WTC11 (cell line): ENCODE data around the gene DDX39A. TPM values are rescaled to one million over a fixed set of nuclear protein-coding genes. Genes with fewer than 3 reads are reported as not detected.

Source experiments
- ATAC-seq: fragments of 200-7000 bp; cut with Tn5 transposase; 2 replicates; pipeline ENCODE4 v1.10.0; 2021; ENCODE audit warnings: mild to moderate bottlenecking, moderate library complexity
- CTCF ChIA-PET: fragments of 300-600 bp; sonication (Branson Sonifier 250); formaldehyde crosslinking; loops from one replicate; lab custom pipeline; 2021; ENCODE audit warnings: antibody characterized with exemption; lab: Charles Lee
- POLR2A ChIA-PET: fragments of 350-600 bp; sonication (Branson Sonifier 250); formaldehyde crosslinking; loops from one replicate; lab custom pipeline; 2021; ENCODE audit warnings: antibody characterized with exemption; lab: Charles Lee
- DNase-seq: peaks from one replicate; pipeline ENCODE4 v3.0.0; 2021; ENCODE audit warnings: low spot score
- H3K27ac Mint-ChIP-seq: 2 replicates; pipeline ENCODE4 v1.8.0; 2021; ENCODE audit warnings: mixed read lengths
- H3K27me3 Mint-ChIP-seq: 2 replicates; pipeline ENCODE4 v1.8.0; 2021; ENCODE audit warnings: low read depth, mild to moderate bottlenecking, moderate library complexity, mixed read lengths
- H3K36me3 Mint-ChIP-seq: 2 replicates; pipeline ENCODE4 v1.8.0; 2021; ENCODE audit warnings: mixed read lengths
- H3K4me1 Mint-ChIP-seq: 2 replicates; pipeline ENCODE4 v1.8.0; 2022; ENCODE audit warnings: mixed read lengths
- H3K4me3 Mint-ChIP-seq: 2 replicates; pipeline ENCODE4 v1.8.0; 2021; ENCODE audit warnings: mild to moderate bottlenecking, moderate library complexity, mixed read lengths
- H3K9me3 Mint-ChIP-seq: 2 replicates; pipeline ENCODE4 v1.8.0; 2021; ENCODE audit warnings: mixed read lengths
- ESRRA ChIP-seq: sonication (generic); formaldehyde crosslinking; IDR thresholded peaks from 2 replicates; pipeline ENCODE4 v1.8.1; 2022; ENCODE audit warnings: mild to moderate bottlenecking, missing genetic modification reagents, borderline replicate concordance
- FOXJ3 ChIP-seq: sonication (generic); formaldehyde crosslinking; IDR thresholded peaks from 2 replicates; pipeline ENCODE4 v1.9.0; 2021; ENCODE audit warnings: missing genetic modification reagents, mild to moderate bottlenecking, borderline replicate concordance
- IRF2 ChIP-seq: sonication (generic); formaldehyde crosslinking; IDR thresholded peaks from 2 replicates; pipeline ENCODE4 v1.8.0; 2022; ENCODE audit warnings: low read depth, missing genetic modification reagents, borderline replicate concordance
- JAZF1 ChIP-seq: fragments of 250-450 bp; sonication (Bioruptor Pico); IDR thresholded peaks from 2 replicates; pipeline ENCODE4 v1.9.0; 2021; ENCODE audit warnings: moderate library complexity, mild to moderate bottlenecking, inconsistent platforms
- JUN ChIP-seq: sonication (generic); formaldehyde crosslinking; IDR thresholded peaks from 2 replicates; pipeline ENCODE4 v1.8.0; 2023; ENCODE audit warnings: mild to moderate bottlenecking, missing genetic modification reagents
- NFATC4 ChIP-seq: fragments of 250-450 bp; sonication (Bioruptor Pico); IDR thresholded peaks from 2 replicates; pipeline ENCODE4 v1.9.0; 2021; ENCODE audit warnings: mild to moderate bottlenecking
- NFYB ChIP-seq: sonication (generic); formaldehyde crosslinking; conservative IDR thresholded peaks from 2 replicates; pipeline ENCODE4 v1.8.0; 2022; ENCODE audit warnings: low read depth, missing genetic modification reagents
- NR2C2 ChIP-seq: sonication (generic); formaldehyde crosslinking; IDR thresholded peaks from 2 replicates; pipeline ENCODE4 v1.8.0; 2022; ENCODE audit warnings: mild to moderate bottlenecking, missing genetic modification reagents
- NR3C1 ChIP-seq: sonication (generic); formaldehyde crosslinking; conservative IDR thresholded peaks from 2 replicates; pipeline ENCODE4 v1.8.1; 2023; ENCODE audit warnings: low read depth, mild to moderate bottlenecking, missing genetic modification reagents
- PRRX2 ChIP-seq: fragments of 250-450 bp; sonication (Bioruptor Pico); IDR thresholded peaks from 2 replicates; pipeline ENCODE4 v1.8.0; 2021; ENCODE audit warnings: mild to moderate bottlenecking
- RORB ChIP-seq: fragments of 250-450 bp; sonication (Bioruptor Pico); IDR thresholded peaks from 2 replicates; pipeline ENCODE4 v1.9.0; 2021; ENCODE audit warnings: mild to moderate bottlenecking
- TEAD1 ChIP-seq: sonication (generic); formaldehyde crosslinking; IDR thresholded peaks from 2 replicates; pipeline ENCODE4 v1.8.0; 2022; ENCODE audit warnings: mild to moderate bottlenecking, missing genetic modification reagents
- TP53 ChIP-seq: sonication (generic); formaldehyde crosslinking; IDR thresholded peaks from 2 replicates; pipeline ENCODE4 v1.8.1; 2023; ENCODE audit warnings: mild to moderate bottlenecking, missing genetic modification reagents
- ZNF121 ChIP-seq: sonication (generic); formaldehyde crosslinking; IDR thresholded peaks from 2 replicates; pipeline ENCODE4 v1.8.0; 2023; ENCODE audit warnings: missing genetic modification reagents
- ZNF317 ChIP-seq: sonication (generic); formaldehyde crosslinking; IDR thresholded peaks from 2 replicates; pipeline ENCODE4 v1.8.1; 2023; ENCODE audit warnings: low read depth, mild to moderate bottlenecking, moderate library complexity, missing genetic modification reagents, borderline replicate concordance
- ZNF396 ChIP-seq: fragments of 250-450 bp; sonication (Bioruptor Pico); IDR thresholded peaks from 2 replicates; pipeline ENCODE4 v1.8.0; 2021; ENCODE audit warnings: mild to moderate bottlenecking, moderate library complexity, borderline replicate concordance
- ZNF416 ChIP-seq: fragments of 250-450 bp; sonication (Bioruptor Pico); IDR thresholded peaks from 2 replicates; pipeline ENCODE4 v1.9.0; 2021; ENCODE audit warnings: mild to moderate bottlenecking, inconsistent platforms
- ZNF423 ChIP-seq: fragments of 250-450 bp; sonication (Bioruptor Pico); IDR thresholded peaks from 2 replicates; pipeline ENCODE4 v2.1.2; 2022; ENCODE audit warnings: mild to moderate bottlenecking, moderate library complexity
- total RNA-seq: library from RNA; stranded (reverse); gene quantifications from 3 replicates; pipeline ENCODE4 v1.2.3, GENCODE V29; 2021
- TF ChIP-seq, protein P1 (sequence below): sonication (generic); formaldehyde crosslinking; IDR thresholded peaks from 2 replicates; pipeline ENCODE4 v1.8.1; 2023; ENCODE audit warnings: mild to moderate bottlenecking, missing genetic modification reagents, moderate library complexity
- TF ChIP-seq, protein P2 (sequence below): sonication (generic); formaldehyde crosslinking; IDR thresholded peaks from 2 replicates; pipeline ENCODE4 v1.8.1; 2023; ENCODE audit warnings: mild to moderate bottlenecking, missing genetic modification reagents, moderate library complexity
- TF ChIP-seq, protein P3 (sequence below): fragments of 250-450 bp; sonication (Bioruptor Pico); IDR thresholded peaks from 2 replicates; pipeline ENCODE4 v1.9.0; 2021; ENCODE audit warnings: moderate library complexity, mild to moderate bottlenecking, inconsistent platforms, borderline replicate concordance
- TF ChIP-seq, protein P4 (sequence below): sonication (generic); formaldehyde crosslinking; IDR thresholded peaks from 2 replicates; pipeline ENCODE4 v1.8.1; 2022; ENCODE audit warnings: mild to moderate bottlenecking, missing genetic modification reagents, moderate library complexity, borderline replicate concordance
- TF ChIP-seq, protein P5 (sequence below): fragments of 200-600 bp; IDR thresholded peaks from 2 replicates; pipeline ENCODE4 v1.8.0; 2022; ENCODE audit warnings: antibody characterized with exemption

DDX39A gene
- total RNA-seq, 1 experiment from 2014 or later = 136 TPM

DNA sequence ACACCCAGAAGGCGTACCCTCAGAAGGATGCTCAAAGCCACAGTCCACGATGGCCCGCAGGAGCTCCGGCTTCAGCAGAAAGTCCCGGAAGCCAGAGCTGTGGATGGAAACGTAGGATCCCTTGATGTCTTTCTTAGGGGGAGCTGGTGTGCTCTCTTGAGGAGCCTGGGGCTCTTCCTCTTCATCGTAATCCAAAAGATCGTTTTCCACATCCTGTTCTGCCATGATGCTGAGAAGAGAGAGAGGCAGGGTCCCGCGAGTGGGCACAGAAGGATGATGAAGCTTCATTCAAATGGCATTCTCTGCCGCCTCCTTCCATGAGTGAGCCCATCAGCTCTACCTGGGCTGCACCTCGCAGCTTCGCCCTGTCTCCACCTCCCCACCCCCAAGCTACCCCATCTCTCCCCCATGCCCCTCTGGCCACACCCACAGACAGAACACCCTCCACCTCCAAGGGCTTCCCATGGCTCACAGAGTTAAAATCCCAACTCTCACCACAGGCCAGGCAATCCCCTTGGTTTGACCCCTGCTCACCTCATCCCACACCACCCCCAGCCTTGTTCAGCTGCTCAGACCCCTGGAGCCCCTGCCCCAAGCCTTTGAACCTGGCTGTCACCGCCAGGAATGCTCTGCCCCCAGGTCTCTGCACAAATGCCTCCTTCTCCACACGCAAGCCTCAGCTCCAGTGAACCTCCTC lies 6.0 kb downstream of the DDX39A start (continued):
- TF ChIP-seq ZNF121 (CRISPR knock-in tag) = no peak
- no peak for TF ChIP-seq RORB (CRISPR knock-in tag)
- no peak for TF ChIP-seq JUN

DNA sequence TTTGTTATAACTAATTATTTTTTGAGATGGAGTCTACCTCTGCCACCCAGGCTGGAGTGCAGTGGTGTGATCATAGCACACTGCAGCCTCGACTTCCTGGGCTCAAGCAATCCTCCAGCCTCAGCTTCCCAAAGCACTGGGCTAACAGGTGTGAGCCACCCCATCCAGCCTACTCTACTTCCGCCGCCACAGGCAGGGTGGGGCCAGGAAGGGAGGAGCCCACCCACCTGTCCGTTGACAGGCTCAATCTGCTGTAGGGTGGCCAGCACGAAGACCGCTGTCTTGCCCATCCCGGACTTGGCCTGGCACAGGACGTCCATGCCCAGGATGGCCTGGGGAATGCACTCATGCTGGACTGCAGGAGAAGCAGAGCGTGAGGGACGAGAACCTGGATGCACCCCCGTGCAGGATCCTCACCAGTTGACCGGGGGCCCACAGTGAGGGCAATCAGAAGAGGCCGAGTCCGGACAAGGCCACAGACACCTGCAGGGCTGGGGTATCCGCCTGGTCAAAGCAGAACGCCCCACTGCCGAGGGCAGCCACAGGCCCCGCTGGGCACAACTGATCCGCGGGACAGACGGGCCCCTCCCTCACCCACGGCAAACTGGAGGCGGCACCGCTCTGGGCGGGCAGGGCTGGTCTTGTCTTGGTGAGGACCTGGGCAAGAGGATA lies 6.7 kb downstream of the DDX39A start:
- CTCF ChIA-PET = interaction anchor here (0.9 to 2.2 kb wide), 3 partner anchors 20 to 63 kb away, joined by 3 to 9 read pairs (median 7); partner anchors contain the start of genes PKN1 and PTGER1
- Mint-ChIP-seq H3K4me3 (no peak overlapping the region), H3K27me3 (no peaks in the 10 kb centered on the region), H3K9me3 (no peaks in the 10 kb centered on the region), H3K36me3 (peaks cover 55% of the 10 kb centered on the region), H3K4me1 (peaks cover 23% of the 10 kb centered on the region), H3K27ac (no peak overlapping the region)
- DNase-seq (no peak), ATAC-seq (no peak)
- POLR2A ChIA-PET = no interaction called here
- no peak for TF ChIP-seq TEAD1 (CRISPR knock-in tag)
- no peak for TF ChIP-seq PRRX2 (CRISPR knock-in tag)
- TF ChIP-seq JAZF1 (CRISPR knock-in tag) = no peak
- TF ChIP-seq, protein P1, sequence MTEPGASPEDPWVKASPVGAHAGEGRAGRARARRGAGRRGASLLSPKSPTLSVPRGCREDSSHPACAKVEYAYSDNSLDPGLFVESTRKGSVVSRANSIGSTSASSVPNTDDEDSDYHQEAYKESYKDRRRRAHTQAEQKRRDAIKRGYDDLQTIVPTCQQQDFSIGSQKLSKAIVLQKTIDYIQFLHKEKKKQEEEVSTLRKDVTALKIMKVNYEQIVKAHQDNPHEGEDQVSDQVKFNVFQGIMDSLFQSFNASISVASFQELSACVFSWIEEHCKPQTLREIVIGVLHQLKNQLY (CRISPR knock-in tag) = no peak
- no peak for TF ChIP-seq IRF2 (CRISPR knock-in tag)
- TF ChIP-seq, protein P2, sequence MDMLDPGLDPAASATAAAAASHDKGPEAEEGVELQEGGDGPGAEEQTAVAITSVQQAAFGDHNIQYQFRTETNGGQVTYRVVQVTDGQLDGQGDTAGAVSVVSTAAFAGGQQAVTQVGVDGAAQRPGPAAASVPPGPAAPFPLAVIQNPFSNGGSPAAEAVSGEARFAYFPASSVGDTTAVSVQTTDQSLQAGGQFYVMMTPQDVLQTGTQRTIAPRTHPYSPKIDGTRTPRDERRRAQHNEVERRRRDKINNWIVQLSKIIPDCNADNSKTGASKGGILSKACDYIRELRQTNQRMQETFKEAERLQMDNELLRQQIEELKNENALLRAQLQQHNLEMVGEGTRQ (CRISPR knock-in tag) = no peak
- no peak for TF ChIP-seq RORB (CRISPR knock-in tag)
- no peak for TF ChIP-seq FOXJ3 (CRISPR knock-in tag)

DNA sequence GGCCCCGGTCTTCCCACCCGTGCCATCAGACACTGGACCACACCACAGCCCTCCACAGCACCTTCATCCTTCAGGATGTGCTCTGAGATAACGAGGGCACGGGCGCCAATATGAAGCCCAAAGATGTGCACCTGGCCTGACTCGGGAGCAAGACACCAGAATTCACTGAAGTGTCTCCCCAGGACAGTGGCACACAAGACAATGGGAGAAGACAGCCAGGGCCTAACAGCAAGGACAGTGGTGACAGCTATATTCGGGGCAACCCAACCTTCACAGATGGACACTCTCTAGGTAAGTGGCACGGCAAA lies 7.2 kb downstream of the DDX39A start:
- H3K27ac Mint-ChIP-seq = no peak overlapping the region
- ChIA-PET POLR2A (no interaction called here), CTCF (interaction anchor here (1.7 kb wide), 1 partner anchor 50 kb away, joined by 7 read pairs; no protein-coding TSS in a partner anchor)
- no peak for ATAC-seq
- H3K27me3 Mint-ChIP-seq = no peaks in the 10 kb centered on the region
- H3K36me3 Mint-ChIP-seq = peaks cover 55% of the 10 kb centered on the region
- no peak overlapping the region for H3K4me3 Mint-ChIP-seq
- H3K4me1 Mint-ChIP-seq = peaks cover 23% of the 10 kb centered on the region
- DNase-seq = no peak
- no peaks in the 10 kb centered on the region for H3K9me3 Mint-ChIP-seq
- no peak for TF ChIP-seq TP53 (CRISPR knock-in tag)
- TF ChIP-seq ZNF416 = no peak
- no peak for TF ChIP-seq ZNF396 (CRISPR knock-in tag)

DNA sequence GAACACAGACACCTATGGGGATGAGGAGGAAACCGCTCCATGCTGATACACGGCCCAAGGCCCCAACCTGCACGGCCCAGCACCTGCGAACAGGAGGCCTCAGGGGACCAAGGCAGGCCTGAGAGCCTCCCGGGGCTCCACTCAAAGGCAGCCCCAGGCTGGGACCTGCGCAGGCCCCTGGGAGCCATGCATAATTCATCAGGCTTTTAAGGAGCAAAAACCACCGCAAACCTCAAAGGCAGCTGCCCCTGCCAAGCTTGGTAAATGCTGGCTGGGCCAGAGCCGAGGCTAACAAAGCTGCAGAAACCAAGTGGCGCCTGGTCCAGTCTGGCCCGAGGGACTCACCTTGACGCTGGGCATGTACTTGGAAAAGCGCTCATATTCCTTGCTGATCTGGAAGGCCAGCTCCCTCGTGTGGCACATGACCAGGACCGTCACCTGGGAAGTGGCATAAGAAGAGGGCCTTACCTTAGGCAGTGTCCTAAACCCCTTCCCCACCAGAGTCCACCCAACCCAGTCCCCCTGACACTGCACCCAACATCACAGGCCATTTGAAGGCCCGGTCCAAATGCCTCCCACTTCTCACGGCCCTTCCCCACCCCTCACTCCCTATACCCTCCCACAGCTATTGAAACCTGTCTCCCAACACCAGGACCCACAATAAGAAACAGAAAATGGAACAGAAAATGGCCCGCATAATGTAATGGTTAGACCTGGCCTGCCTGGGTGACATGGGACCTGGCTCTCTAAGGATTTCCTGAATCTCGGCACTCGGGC lies 7.8 kb downstream of the DDX39A start:
- Mint-ChIP-seq H3K27ac (no peak overlapping the region), H3K9me3 (no peaks in the 10 kb centered on the region), H3K4me1 (peaks cover 23% of the 10 kb centered on the region), H3K36me3 (peaks cover 54% of the 10 kb centered on the region), H3K27me3 (no peaks in the 10 kb centered on the region), H3K4me3 (no peak overlapping the region)
- CTCF ChIA-PET = interaction anchor here (1.0 to 1.2 kb wide), 2 partner anchors 18 to 275 kb away, joined by 3 read pairs; partner anchors contain the start of gene ASF1B
- ATAC-seq = no peak
- DNase-seq = no peak
- POLR2A ChIA-PET = no interaction called here
- TF ChIP-seq NFYB (CRISPR knock-in tag) (no peak), ZNF423 (CRISPR knock-in tag) (no peak), NR2C2 (CRISPR knock-in tag) (no peak), NFATC4 (no peak), ZNF317 (no peak), ESRRA (CRISPR knock-in tag) (no peak), NR3C1 (CRISPR knock-in tag) (no peak)
- TF ChIP-seq, protein P3, sequence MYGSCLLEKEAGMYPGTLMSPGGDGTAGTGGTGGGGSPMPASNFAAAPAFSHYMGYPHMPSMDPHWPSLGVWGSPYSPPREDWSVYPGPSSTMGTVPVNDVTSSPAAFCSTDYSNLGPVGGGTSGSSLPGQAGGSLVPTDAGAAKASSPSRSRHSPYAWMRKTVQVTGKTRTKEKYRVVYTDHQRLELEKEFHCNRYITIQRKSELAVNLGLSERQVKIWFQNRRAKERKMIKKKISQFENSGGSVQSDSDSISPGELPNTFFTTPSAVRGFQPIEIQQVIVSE (CRISPR knock-in tag) = no peak
- TF ChIP-seq, protein P4, sequence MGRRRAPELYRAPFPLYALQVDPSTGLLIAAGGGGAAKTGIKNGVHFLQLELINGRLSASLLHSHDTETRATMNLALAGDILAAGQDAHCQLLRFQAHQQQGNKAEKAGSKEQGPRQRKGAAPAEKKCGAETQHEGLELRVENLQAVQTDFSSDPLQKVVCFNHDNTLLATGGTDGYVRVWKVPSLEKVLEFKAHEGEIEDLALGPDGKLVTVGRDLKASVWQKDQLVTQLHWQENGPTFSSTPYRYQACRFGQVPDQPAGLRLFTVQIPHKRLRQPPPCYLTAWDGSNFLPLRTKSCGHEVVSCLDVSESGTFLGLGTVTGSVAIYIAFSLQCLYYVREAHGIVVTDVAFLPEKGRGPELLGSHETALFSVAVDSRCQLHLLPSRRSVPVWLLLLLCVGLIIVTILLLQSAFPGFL (CRISPR knock-in tag) = no peak
- TF ChIP-seq, protein P5, sequence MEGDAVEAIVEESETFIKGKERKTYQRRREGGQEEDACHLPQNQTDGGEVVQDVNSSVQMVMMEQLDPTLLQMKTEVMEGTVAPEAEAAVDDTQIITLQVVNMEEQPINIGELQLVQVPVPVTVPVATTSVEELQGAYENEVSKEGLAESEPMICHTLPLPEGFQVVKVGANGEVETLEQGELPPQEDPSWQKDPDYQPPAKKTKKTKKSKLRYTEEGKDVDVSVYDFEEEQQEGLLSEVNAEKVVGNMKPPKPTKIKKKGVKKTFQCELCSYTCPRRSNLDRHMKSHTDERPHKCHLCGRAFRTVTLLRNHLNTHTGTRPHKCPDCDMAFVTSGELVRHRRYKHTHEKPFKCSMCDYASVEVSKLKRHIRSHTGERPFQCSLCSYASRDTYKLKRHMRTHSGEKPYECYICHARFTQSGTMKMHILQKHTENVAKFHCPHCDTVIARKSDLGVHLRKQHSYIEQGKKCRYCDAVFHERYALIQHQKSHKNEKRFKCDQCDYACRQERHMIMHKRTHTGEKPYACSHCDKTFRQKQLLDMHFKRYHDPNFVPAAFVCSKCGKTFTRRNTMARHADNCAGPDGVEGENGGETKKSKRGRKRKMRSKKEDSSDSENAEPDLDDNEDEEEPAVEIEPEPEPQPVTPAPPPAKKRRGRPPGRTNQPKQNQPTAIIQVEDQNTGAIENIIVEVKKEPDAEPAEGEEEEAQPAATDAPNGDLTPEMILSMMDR = no peak
